Peyer's patch (tissue), 4 donors: Measurements from ENCODE around the gene PDLIM7.

Source experiments
- POLR2A ChIP-seq, 2 donors: fragments of 450-650 bp; IDR thresholded peaks; one replicate each; pipeline ENCODE4 v1.5.1; 2017; ENCODE audit warnings: antibody characterized with exemption in 2 of 2, mild to moderate bottlenecking in 2 of 2, moderate library complexity in 2 of 2
- TF ChIP-seq, protein P1 (sequence below), 6 experiments: fragments of 450-650 bp in 4 of 6; fragments of 200-600 bp in 2 of 6; sonication (generic) in 1 of 6; IDR thresholded peaks; one replicate each; pipeline ENCODE4 v1.5.1; 2017 to 2019; ENCODE audit warnings: antibody characterized with exemption in 6 of 6, mild to moderate bottlenecking in 3 of 6, moderate library complexity in 1 of 6

DNA sequence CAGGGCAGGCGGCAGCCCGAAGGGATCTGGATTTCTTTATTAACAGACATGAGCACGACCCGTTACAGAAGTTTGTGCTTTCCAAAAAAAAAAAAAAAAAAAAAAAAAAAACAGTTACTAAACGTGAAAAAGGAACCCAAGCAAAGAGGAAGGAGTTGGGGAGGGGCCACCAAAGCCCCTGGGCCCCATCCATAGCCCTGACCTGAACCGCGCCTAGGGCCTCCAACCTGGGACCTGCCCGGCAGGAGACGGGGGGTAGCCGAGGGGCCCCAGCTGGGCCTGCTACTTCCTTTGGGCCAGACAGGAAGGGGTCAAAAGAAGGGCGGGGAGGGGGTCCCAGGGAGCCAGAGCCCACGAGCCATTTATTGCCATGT, 40.8 kb downstream of the PDLIM7 start:
- TF ChIP-seq, protein P1, sequence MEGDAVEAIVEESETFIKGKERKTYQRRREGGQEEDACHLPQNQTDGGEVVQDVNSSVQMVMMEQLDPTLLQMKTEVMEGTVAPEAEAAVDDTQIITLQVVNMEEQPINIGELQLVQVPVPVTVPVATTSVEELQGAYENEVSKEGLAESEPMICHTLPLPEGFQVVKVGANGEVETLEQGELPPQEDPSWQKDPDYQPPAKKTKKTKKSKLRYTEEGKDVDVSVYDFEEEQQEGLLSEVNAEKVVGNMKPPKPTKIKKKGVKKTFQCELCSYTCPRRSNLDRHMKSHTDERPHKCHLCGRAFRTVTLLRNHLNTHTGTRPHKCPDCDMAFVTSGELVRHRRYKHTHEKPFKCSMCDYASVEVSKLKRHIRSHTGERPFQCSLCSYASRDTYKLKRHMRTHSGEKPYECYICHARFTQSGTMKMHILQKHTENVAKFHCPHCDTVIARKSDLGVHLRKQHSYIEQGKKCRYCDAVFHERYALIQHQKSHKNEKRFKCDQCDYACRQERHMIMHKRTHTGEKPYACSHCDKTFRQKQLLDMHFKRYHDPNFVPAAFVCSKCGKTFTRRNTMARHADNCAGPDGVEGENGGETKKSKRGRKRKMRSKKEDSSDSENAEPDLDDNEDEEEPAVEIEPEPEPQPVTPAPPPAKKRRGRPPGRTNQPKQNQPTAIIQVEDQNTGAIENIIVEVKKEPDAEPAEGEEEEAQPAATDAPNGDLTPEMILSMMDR (IDR thresholded peaks at IDR 0.05) = peak in 1 of 6 experiments; percentile 19
- no peak for TF ChIP-seq POLR2A (IDR thresholded peaks at IDR 0.05)
